ENCODE data around the gene DHX35. TPM values are rescaled to one million over a fixed set of nuclear protein-coding genes. Genes with fewer than 3 reads are reported as not detected.

The DHX35 gene
- total and polyA plus RNA-seq, 2 of the 13 experiments (the other 11 are each of a cell fraction or from before 2014, with no cell fraction given): 25.8 to 28.7 TPM

- TF ChIP-seq, protein P1, sequence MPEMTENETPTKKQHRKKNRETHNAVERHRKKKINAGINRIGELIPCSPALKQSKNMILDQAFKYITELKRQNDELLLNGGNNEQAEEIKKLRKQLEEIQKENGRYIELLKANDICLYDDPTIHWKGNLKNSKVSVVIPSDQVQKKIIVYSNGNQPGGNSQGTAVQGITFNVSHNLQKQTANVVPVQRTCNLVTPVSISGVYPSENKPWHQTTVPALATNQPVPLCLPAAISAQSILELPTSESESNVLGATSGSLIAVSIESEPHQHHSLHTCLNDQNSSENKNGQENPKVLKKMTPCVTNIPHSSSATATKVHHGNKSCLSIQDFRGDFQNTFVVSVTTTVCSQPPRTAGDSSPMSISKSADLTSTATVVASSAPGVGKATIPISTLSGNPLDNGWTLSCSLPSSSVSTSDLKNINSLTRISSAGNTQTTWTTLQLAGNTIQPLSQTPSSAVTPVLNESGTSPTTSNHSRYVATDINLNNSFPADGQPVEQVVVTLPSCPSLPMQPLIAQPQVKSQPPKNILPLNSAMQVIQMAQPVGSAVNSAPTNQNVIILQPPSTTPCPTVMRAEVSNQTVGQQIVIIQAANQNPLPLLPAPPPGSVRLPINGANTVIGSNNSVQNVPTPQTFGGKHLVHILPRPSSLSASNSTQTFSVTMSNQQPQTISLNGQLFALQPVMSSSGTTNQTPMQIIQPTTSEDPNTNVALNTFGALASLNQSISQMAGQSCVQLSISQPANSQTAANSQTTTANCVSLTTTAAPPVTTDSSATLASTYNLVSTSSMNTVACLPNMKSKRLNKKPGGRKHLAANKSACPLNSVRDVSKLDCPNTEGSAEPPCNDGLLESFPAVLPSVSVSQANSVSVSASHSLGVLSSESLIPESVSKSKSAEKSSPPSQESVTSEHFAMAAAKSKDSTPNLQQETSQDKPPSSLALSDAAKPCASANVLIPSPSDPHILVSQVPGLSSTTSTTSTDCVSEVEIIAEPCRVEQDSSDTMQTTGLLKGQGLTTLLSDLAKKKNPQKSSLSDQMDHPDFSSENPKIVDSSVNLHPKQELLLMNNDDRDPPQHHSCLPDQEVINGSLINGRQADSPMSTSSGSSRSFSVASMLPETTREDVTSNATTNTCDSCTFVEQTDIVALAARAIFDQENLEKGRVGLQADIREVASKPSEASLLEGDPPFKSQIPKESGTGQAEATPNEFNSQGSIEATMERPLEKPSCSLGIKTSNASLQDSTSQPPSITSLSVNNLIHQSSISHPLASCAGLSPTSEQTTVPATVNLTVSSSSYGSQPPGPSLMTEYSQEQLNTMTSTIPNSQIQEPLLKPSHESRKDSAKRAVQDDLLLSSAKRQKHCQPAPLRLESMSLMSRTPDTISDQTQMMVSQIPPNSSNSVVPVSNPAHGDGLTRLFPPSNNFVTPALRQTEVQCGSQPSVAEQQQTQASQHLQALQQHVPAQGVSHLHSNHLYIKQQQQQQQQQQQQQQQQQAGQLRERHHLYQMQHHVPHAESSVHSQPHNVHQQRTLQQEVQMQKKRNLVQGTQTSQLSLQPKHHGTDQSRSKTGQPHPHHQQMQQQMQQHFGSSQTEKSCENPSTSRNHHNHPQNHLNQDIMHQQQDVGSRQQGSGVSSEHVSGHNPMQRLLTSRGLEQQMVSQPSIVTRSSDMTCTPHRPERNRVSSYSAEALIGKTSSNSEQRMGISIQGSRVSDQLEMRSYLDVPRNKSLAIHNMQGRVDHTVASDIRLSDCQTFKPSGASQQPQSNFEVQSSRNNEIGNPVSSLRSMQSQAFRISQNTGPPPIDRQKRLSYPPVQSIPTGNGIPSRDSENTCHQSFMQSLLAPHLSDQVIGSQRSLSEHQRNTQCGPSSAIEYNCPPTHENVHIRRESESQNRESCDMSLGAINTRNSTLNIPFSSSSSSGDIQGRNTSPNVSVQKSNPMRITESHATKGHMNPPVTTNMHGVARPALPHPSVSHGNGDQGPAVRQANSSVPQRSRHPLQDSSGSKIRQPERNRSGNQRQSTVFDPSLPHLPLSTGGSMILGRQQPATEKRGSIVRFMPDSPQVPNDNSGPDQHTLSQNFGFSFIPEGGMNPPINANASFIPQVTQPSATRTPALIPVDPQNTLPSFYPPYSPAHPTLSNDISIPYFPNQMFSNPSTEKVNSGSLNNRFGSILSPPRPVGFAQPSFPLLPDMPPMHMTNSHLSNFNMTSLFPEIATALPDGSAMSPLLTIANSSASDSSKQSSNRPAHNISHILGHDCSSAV (CRISPR knock-in tag; IDR thresholded peaks at IDR 0.05; ENCODE audit: borderline replicate concordance): peak; percentile 75; the same call in 1 of the 2 replicates
- 0 out of 2 replicates have a peak, but pooled peaks have one; percentile 60 for TF ChIP-seq ZFP1 (CRISPR knock-in tag; IDR thresholded peaks at IDR 0.05)
- TF ChIP-seq HNF4A (CRISPR knock-in tag; IDR thresholded peaks at IDR 0.05): peak; percentile 75
- TF ChIP-seq SNAPC2 (CRISPR knock-in tag; IDR thresholded peaks at IDR 0.05): peak; percentile 99
- TF ChIP-seq DDIT3 (CRISPR knock-in tag; IDR thresholded peaks at IDR 0.05): no peak
- peak; percentile 19; the same call in 1 of the 2 replicates for TF ChIP-seq ZNF83 (CRISPR knock-in tag; IDR thresholded peaks at IDR 0.05; ENCODE audit: borderline replicate concordance)
- TF ChIP-seq TFAP4 (IDR thresholded peaks at IDR 0.05; ENCODE audit: borderline replicate concordance, low read depth): no peak
- TF ChIP-seq HOXD1 (CRISPR knock-in tag; IDR thresholded peaks at IDR 0.05): peak; percentile 81
- peak; percentile 84; the same call in 1 of the 2 replicates for TF ChIP-seq ZNF670 (CRISPR knock-in tag; IDR thresholded peaks at IDR 0.05; ENCODE audit: borderline replicate concordance)
- TF ChIP-seq GZF1 (CRISPR knock-in tag; IDR thresholded peaks at IDR 0.05): peak; percentile 85
- TF ChIP-seq ZFP36L2 (CRISPR knock-in tag; IDR thresholded peaks at IDR 0.05): 0 out of 2 replicates have a peak, but pooled peaks have one; percentile 20
- peak; percentile 12 for TF ChIP-seq PAXIP1 (CRISPR knock-in tag; conservative IDR thresholded peaks at IDR 0.05)
- TF ChIP-seq CENPBD1 (CRISPR knock-in tag; IDR thresholded peaks at IDR 0.05; ENCODE audit: borderline replicate concordance, low read depth): no peak
- TF ChIP-seq REXO4 (CRISPR knock-in tag; IDR thresholded peaks at IDR 0.05; ENCODE audit: borderline replicate concordance): peak; percentile 92; the same call in 1 of the 2 replicates
- peak; percentile 98; the same call in 1 of the 2 replicates for TF ChIP-seq ZNF567 (CRISPR knock-in tag; IDR thresholded peaks at IDR 0.05; ENCODE audit: borderline replicate concordance)
Observed at GRCh38 chr20:38926142-38926933, 35.8 kb upstream of the DHX35 start, which contains the start of gene FAM83D (continued).

Measured in HepG2 (cell line).